ENCODE data around the gene MAP4K1.

MAP4K1 gene

DNA sequence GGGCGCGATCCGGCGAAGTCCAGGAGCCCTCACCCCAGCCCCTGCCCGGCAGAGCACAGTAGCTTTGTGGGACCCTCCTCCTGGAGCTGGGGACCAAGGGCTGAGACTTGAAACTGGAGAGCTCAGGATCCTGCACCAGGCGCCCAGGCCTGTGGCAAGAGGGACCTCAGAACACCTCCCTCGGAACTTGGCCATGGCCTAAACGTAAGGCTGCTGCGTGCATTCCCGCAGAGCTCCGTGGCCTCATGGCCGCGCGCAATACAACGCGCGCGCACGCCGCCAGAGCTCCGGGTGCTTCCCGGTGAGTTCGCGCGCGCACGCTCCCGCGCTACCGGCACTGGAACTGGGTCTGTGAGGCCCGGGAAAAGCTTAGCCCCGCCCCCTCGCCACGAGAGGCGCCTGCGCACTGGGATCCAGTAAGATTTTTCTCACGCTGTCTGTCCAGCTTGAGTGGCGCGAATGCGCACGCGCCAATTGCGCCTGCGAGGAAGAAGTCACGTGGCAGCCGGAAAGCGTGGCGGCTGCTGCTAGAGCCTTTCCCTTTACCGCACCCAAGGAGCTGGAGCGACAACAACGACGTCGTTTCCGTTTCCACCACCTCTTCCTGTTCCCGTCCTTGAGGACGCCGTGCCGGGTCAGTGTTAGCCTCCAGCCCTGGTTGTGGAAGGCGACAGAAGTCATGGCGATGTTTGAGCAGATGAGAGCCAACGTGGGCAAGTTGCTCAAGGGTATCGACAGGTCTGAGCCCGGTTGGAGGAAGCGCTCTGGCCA is 1.0 kb upstream of the MAP4K1 start, which contains the start of gene EIF3K (continued):
- TF ChIP-seq, protein P1, sequence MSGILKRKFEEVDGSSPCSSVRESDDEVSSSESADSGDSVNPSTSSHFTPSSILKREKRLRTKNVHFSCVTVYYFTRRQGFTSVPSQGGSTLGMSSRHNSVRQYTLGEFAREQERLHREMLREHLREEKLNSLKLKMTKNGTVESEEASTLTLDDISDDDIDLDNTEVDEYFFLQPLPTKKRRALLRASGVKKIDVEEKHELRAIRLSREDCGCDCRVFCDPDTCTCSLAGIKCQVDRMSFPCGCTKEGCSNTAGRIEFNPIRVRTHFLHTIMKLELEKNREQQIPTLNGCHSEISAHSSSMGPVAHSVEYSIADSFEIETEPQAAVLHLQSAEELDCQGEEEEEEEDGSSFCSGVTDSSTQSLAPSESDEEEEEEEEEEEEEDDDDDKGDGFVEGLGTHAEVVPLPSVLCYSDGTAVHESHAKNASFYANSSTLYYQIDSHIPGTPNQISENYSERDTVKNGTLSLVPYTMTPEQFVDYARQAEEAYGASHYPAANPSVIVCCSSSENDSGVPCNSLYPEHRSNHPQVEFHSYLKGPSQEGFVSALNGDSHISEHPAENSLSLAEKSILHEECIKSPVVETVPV (CRISPR knock-in tag; IDR thresholded peaks at IDR 0.05), result no peak
- no peak for TF ChIP-seq TOX (CRISPR knock-in tag; IDR thresholded peaks at IDR 0.05; ENCODE audit: borderline replicate concordance)

DNA sequence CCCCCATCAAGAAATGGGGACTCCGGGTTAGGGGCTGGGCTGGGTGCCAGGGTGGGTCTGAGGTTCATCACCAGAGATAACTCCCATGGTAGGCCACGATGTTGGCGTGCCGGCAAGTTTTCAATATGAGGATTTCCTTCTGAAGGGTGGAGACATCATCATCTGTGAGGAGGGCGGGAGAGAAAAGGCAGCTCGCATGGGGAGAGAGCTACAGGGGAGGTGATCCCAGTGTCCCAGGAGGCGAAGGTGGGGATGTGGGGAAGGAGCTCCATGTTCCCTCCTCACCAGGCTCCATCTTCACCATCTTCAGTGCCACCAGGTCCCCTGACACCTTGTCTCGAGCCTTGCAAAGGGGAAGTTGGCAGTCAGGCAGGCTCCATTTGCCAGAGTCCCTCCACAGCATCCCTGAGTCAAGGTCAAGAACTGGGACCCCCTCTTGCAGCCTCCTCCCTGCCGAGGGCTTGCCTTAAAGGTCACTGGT is 430 bp downstream of the MAP4K1 start:
- ATAC-seq, result no peak
- TF ChIP-seq, protein P2, sequence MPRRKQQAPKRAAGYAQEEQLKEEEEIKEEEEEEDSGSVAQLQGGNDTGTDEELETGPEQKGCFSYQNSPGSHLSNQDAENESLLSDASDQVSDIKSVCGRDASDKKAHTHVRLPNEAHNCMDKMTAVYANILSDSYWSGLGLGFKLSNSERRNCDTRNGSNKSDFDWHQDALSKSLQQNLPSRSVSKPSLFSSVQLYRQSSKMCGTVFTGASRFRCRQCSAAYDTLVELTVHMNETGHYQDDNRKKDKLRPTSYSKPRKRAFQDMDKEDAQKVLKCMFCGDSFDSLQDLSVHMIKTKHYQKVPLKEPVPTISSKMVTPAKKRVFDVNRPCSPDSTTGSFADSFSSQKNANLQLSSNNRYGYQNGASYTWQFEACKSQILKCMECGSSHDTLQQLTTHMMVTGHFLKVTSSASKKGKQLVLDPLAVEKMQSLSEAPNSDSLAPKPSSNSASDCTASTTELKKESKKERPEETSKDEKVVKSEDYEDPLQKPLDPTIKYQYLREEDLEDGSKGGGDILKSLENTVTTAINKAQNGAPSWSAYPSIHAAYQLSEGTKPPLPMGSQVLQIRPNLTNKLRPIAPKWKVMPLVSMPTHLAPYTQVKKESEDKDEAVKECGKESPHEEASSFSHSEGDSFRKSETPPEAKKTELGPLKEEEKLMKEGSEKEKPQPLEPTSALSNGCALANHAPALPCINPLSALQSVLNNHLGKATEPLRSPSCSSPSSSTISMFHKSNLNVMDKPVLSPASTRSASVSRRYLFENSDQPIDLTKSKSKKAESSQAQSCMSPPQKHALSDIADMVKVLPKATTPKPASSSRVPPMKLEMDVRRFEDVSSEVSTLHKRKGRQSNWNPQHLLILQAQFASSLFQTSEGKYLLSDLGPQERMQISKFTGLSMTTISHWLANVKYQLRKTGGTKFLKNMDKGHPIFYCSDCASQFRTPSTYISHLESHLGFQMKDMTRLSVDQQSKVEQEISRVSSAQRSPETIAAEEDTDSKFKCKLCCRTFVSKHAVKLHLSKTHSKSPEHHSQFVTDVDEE (CRISPR knock-in tag; IDR thresholded peaks at IDR 0.05), result no peak

DNA sequence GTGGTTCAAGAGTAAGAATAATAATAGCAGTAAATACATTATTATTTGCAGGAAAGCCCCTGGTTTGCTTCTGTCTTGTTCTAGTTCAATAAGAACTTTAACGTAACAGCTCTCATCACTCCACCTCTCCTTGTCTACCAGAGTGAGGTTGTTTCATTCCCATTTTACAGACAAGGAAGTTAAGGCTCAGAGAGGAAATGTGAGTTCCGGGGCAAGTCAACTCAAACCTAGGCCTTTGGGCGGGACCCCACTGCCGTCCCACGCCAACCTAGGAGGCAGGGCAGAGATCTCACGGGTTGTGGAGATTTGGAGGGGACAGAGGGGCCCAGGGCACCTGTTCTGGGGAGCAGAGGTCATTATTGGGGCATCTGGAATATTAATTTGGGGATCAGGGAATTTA is 1.5 kb downstream of the MAP4K1 start:
- ATAC-seq, result no peak
- TF ChIP-seq CSDC2 (CRISPR knock-in tag; IDR thresholded peaks at IDR 0.05) (no peak), SNAI2 (CRISPR knock-in tag; IDR thresholded peaks at IDR 0.05) (no peak), GLIS3 (CRISPR knock-in tag; IDR thresholded peaks at IDR 0.05) (no peak), ESRRG (CRISPR knock-in tag; IDR thresholded peaks at IDR 0.05) (no peak), ZNF70 (CRISPR knock-in tag; IDR thresholded peaks at IDR 0.05) (no peak), ZFP3 (CRISPR knock-in tag; IDR thresholded peaks at IDR 0.05) (no peak), ISL1 (CRISPR knock-in tag; IDR thresholded peaks at IDR 0.05) (no peak), OSR1 (CRISPR knock-in tag; IDR thresholded peaks at IDR 0.05) (no peak), TOX (CRISPR knock-in tag; IDR thresholded peaks at IDR 0.05; ENCODE audit: borderline replicate concordance) (no peak), BACH2 (CRISPR knock-in tag; IDR thresholded peaks at IDR 0.05; ENCODE audit: borderline replicate concordance) (no peak), ARNTL (CRISPR knock-in tag; IDR thresholded peaks at IDR 0.05; ENCODE audit: borderline replicate concordance, low read depth) (no peak), RARB (CRISPR knock-in tag; IDR thresholded peaks at IDR 0.05) (no peak), ZNF8 (CRISPR knock-in tag; IDR thresholded peaks at IDR 0.05) (no peak), PPARA (CRISPR knock-in tag; IDR thresholded peaks at IDR 0.05; ENCODE audit: borderline replicate concordance) (no peak), ZFP30 (CRISPR knock-in tag; IDR thresholded peaks at IDR 0.05) (no peak)
- TF ChIP-seq, protein P2 (CRISPR knock-in tag; IDR thresholded peaks at IDR 0.05), result no peak
- TF ChIP-seq, protein P3, sequence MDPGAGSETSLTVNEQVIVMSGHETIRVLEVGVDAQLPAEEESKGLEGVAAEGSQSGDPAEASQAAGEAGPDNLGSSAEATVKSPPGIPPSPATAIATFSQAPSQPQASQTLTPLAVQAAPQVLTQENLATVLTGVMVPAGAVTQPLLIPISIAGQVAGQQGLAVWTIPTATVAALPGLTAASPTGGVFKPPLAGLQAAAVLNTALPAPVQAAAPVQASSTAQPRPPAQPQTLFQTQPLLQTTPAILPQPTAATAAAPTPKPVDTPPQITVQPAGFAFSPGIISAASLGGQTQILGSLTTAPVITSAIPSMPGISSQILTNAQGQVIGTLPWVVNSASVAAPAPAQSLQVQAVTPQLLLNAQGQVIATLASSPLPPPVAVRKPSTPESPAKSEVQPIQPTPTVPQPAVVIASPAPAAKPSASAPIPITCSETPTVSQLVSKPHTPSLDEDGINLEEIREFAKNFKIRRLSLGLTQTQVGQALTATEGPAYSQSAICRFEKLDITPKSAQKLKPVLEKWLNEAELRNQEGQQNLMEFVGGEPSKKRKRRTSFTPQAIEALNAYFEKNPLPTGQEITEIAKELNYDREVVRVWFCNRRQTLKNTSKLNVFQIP (CRISPR knock-in tag; IDR thresholded peaks at IDR 0.05; ENCODE audit: borderline replicate concordance, low read depth), result no peak
- TF ChIP-seq, protein P4, sequence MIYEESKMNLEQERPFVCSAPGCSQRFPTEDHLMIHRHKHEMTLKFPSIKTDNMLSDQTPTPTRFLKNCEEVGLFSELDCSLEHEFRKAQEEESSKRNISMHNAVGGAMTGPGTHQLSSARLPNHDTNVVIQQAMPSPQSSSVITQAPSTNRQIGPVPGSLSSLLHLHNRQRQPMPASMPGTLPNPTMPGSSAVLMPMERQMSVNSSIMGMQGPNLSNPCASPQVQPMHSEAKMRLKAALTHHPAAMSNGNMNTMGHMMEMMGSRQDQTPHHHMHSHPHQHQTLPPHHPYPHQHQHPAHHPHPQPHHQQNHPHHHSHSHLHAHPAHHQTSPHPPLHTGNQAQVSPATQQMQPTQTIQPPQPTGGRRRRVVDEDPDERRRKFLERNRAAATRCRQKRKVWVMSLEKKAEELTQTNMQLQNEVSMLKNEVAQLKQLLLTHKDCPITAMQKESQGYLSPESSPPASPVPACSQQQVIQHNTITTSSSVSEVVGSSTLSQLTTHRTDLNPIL (CRISPR knock-in tag; IDR thresholded peaks at IDR 0.05; ENCODE audit: low read depth), result no peak
- TF ChIP-seq, protein P1 (CRISPR knock-in tag; IDR thresholded peaks at IDR 0.05), result no peak
